ENCODE measurements around the gene DNAJC16. TPM values are rescaled to one million over a fixed set of nuclear protein-coding genes. Genes with fewer than 3 reads are reported as not detected.
"Not testable (repeated sequence)": the region's sequence is repeated elsewhere in the genome, so short reads cannot be mapped to it uniquely, and the experiment has no call there.

DNAJC16 gene
- total RNA-seq, 2 experiments from 2014 or later: 12.2 to 12.8 TPM

- H3K36me3 Mint-ChIP-seq: peaks cover 8% of the 10 kb centered on the region
- no peak for DNase-seq
- H3K27ac Mint-ChIP-seq: no peak overlapping the region
- H3K9me3 Mint-ChIP-seq: no peaks in the 10 kb centered on the region
- H3K27me3 Mint-ChIP-seq: no peaks in the 10 kb centered on the region
- H3K4me3 Mint-ChIP-seq: no peak overlapping the region
- peaks cover 24% of the 10 kb centered on the region for H3K4me1 Mint-ChIP-seq
These were observed 7.0 kb upstream of the DNAJC16 start for GRCh38 chr1:15519625-15520024.

GRCh38 chr1:15521206-15521906 is 5.3 kb upstream of the DNAJC16 start:
- not testable (repeated sequence) for H3K27me3 Mint-ChIP-seq, H3K27ac Mint-ChIP-seq, H3K9me3 Mint-ChIP-seq, H3K4me3 Mint-ChIP-seq, DNase-seq, H3K36me3 Mint-ChIP-seq
- H3K4me1 Mint-ChIP-seq: peaks cover 27% of the 10 kb centered on the region

- Mint-ChIP-seq H3K4me1 (peaks cover 31% of the 10 kb centered on the region), H3K4me3 (peak overlapping the region; percentile 34), H3K36me3 (no peaks in the 10 kb centered on the region), H3K27me3 (no peaks in the 10 kb centered on the region), H3K9me3 (no peaks in the 10 kb centered on the region), H3K27ac (no peak overlapping the region)
- no peak for DNase-seq
These were observed 4.1 kb upstream of the DNAJC16 start for GRCh38 chr1:15522551-15522950.

GRCh38 chr1:15523104-15524020 is 3.3 kb upstream of the DNAJC16 start:
- Mint-ChIP-seq H3K27ac (peak overlapping the region; percentile 98), H3K9me3 (no peaks in the 10 kb centered on the region), H3K4me1 (peaks cover 38% of the 10 kb centered on the region), H3K36me3 (no peaks in the 10 kb centered on the region), H3K4me3 (peak overlapping the region; percentile 85), H3K27me3 (no peaks in the 10 kb centered on the region)
- DNase-seq: no peak

- peak within 1 kb of the TSS; percentile 85 for H3K4me3 Mint-ChIP-seq
- no peaks in the 10 kb centered on the region for H3K27me3 Mint-ChIP-seq
- H3K9me3 Mint-ChIP-seq: no peaks in the 10 kb centered on the region
- H3K4me1 Mint-ChIP-seq: peaks cover 42% of the 10 kb centered on the region
- no peak for DNase-seq
- H3K27ac Mint-ChIP-seq: peak within 1 kb of the TSS; percentile 98
- no peaks in the 10 kb centered on the region for H3K36me3 Mint-ChIP-seq
These were observed 2.7 kb upstream of the DNAJC16 start, which contains the start of gene CASP9 for GRCh38 chr1:15524021-15524282. CASP9 (minus strand) TSS chr1:15524215; CDS start chr1:15524200, 15 bp downstream.

- Mint-ChIP-seq H3K27ac (peak overlapping the region; percentile 98), H3K9me3 (no peaks in the 10 kb centered on the region), H3K4me3 (peak overlapping the region; percentile 85), H3K27me3 (no peaks in the 10 kb centered on the region), H3K36me3 (no peaks in the 10 kb centered on the region), H3K4me1 (peaks cover 45% of the 10 kb centered on the region)
- DNase-seq: peak; percentile 99
These were observed 2.2 kb upstream of the DNAJC16 start for GRCh38 chr1:15524283-15525049.

- Mint-ChIP-seq H3K27ac (peak overlapping the region; percentile 98), H3K4me3 (peak overlapping the region; percentile 85), H3K9me3 (no peaks in the 10 kb centered on the region), H3K4me1 (peaks cover 45% of the 10 kb centered on the region), H3K27me3 (no peaks in the 10 kb centered on the region), H3K36me3 (no peaks in the 10 kb centered on the region)
- peak; percentile 99 for DNase-seq
These were observed 1.3 kb upstream of the DNAJC16 start for GRCh38 chr1:15525050-15526020.

- H3K27me3 Mint-ChIP-seq: no peaks in the 10 kb centered on the region
- peak overlapping the region; percentile 85 for H3K4me3 Mint-ChIP-seq
- no peaks in the 10 kb centered on the region for H3K36me3 Mint-ChIP-seq
- no peaks in the 10 kb centered on the region for H3K9me3 Mint-ChIP-seq
- peak overlapping the region; percentile 98 for H3K27ac Mint-ChIP-seq
- DNase-seq: no peak
- H3K4me1 Mint-ChIP-seq: peaks cover 45% of the 10 kb centered on the region
These were observed 593 bp upstream of the DNAJC16 start for GRCh38 chr1:15526021-15526489.

GRCh38 chr1:15531003-15531402 is 4.4 kb downstream of the DNAJC16 start:
- no peak overlapping the region for H3K27ac Mint-ChIP-seq
- peaks cover 26% of the 10 kb centered on the region for H3K4me1 Mint-ChIP-seq

GRCh38 chr1:15531682-15532081 is 5.0 kb downstream of the DNAJC16 start:
- DNase-seq: no peak
- Mint-ChIP-seq H3K27me3 (no peaks in the 10 kb centered on the region), H3K4me1 (peaks cover 22% of the 10 kb centered on the region), H3K27ac (no peak overlapping the region), H3K36me3 (peaks cover 6% of the 10 kb centered on the region), H3K4me3 (no peak overlapping the region), H3K9me3 (no peaks in the 10 kb centered on the region)

More at GRCh38 chr1:15531003-15531402, 4.4 kb downstream of the DNAJC16 start:
- H3K4me3 Mint-ChIP-seq: no peak overlapping the region
- H3K36me3 Mint-ChIP-seq: peaks cover 2% of the 10 kb centered on the region
- H3K9me3 Mint-ChIP-seq: no peaks in the 10 kb centered on the region
- no peak for DNase-seq
- H3K27me3 Mint-ChIP-seq: no peaks in the 10 kb centered on the region

- Mint-ChIP-seq H3K4me1 (no peaks in the 10 kb centered on the region), H3K27ac (no peak overlapping the region), H3K4me3 (no peak overlapping the region), H3K36me3 (peaks cover 20% of the 10 kb centered on the region), H3K9me3 (no peaks in the 10 kb centered on the region), H3K27me3 (no peaks in the 10 kb centered on the region)
- DNase-seq: no peak
These were observed 12.1 kb downstream of the DNAJC16 start for GRCh38 chr1:15538771-15539170.

- DNase-seq: no peak
- H3K27ac Mint-ChIP-seq: no peak overlapping the region
- no peak overlapping the region for H3K4me3 Mint-ChIP-seq
- H3K27me3 Mint-ChIP-seq: no peaks in the 10 kb centered on the region
- no peaks in the 10 kb centered on the region for H3K9me3 Mint-ChIP-seq
- H3K4me1 Mint-ChIP-seq: no peaks in the 10 kb centered on the region
- H3K36me3 Mint-ChIP-seq: peaks cover 20% of the 10 kb centered on the region
These were observed 13.5 kb downstream of the DNAJC16 start for GRCh38 chr1:15540186-15540585.

GRCh38 chr1:15541231-15541792 is 14.7 kb downstream of the DNAJC16 start:
- no peak for DNase-seq
- H3K27ac Mint-ChIP-seq: peak overlapping the region; percentile 34

More at GRCh38 chr1:15541231-15541792, 14.7 kb downstream of the DNAJC16 start:
- Mint-ChIP-seq H3K27me3 (no peaks in the 10 kb centered on the region), H3K4me1 (no peaks in the 10 kb centered on the region), H3K9me3 (no peaks in the 10 kb centered on the region), H3K4me3 (no peak overlapping the region), H3K36me3 (peaks cover 22% of the 10 kb centered on the region)

All from activated naive CD8-positive, alpha-beta T cell treated with anti-CD3 and anti-CD28 coated beads for 36 hours (primary cell).